UCSD-AML1 (cell line): Measurements from ENCODE around the gene RCN2.

Experiments
- DNase-seq: peaks from one replicate; lab custom pipeline; 2025; ENCODE audit not compliant: unreplicated experiment; lab: John Stamatoyannopoulos, UW

RCN2 gene

DNA sequence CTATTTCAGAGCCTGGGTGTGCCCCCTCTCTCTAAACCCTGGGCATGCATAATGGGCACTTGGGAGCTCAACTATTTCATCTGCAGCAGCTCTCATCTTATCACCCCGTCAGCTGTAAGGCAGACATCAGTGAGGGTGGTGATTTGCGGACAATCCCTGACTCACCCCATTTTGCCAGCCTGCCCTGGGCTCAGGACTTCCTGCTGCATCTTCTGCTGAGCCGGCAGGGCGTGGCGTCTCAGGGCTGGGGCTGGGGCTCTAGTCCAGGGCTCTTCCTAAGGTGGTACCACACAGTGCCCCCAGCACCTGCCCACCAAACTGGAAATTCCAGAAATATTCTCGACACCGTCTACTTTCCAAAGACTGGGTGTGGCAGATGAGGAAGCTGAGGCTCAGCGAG, 62.5 kb downstream of the RCN2 start:
- peak; percentile 36 for DNase-seq

GRCh38 chr15:76994496-76994895, 62.9 kb downstream of the RCN2 start:
- no peak for DNase-seq

GRCh38 chr15:76994971-76995945, 63.7 kb downstream of the RCN2 start, which contains the start of gene PSTPIP1:
Gene PSTPIP1, plus strand, starts transcription at chr15:76995126. Its CDS starts 448 bp downstream, at chr15:76995574.
- peak; percentile 71 for DNase-seq

GRCh38 chr15:76996076-76996525, 64.6 kb downstream of the RCN2 start:
- DNase-seq = no peak

DNA sequence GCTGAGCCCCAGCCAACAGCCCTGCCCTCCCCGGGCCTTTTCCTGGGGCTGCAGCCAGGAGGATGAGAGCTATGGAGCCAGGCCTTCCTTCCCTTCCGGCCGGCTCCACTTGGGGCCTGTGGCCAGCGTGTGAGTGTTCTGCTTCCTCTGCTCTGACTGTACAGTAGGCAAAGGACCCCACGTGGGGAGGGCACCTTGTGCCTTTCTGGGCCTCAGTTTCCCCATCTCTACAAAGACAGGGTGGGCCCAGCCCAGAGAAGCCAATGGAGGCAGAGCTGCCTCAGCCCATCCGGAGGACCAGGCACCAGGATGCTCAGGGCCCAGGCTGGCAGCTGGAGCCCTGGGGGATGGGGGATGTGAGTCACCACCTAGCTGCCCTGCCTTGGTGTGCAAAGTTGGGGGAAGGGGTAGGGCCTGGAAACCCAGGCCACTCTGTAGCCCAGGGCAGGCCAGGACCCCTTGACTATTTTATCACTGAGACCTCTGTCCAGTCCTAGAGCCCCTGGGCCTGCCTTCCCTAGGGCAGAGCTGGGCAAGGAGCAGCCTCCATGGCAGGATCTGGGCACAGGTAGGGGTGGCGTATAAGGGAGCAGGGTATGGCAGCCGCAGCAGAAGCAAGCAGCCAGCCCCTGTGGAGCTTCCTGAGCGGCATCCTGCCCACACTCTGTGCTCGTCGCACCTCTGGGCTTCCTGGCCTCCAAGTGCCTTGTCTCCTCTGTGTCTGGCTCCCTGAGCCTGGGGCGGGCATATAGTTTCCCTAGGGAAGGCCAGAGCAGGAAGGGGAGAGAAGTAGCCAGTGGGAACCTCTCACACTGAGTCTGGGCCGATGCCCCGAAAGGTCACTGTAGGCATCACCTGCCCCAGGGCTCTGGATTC, 65.2 kb downstream of the RCN2 start:
- peak; percentile 67 for DNase-seq

GRCh38 chr15:76998663-76999285, 67.2 kb downstream of the RCN2 start:
- no peak for DNase-seq

- no peak for DNase-seq
Observed at GRCh38 chr15:76999996-77000395, 68.4 kb downstream of the RCN2 start.

DNA sequence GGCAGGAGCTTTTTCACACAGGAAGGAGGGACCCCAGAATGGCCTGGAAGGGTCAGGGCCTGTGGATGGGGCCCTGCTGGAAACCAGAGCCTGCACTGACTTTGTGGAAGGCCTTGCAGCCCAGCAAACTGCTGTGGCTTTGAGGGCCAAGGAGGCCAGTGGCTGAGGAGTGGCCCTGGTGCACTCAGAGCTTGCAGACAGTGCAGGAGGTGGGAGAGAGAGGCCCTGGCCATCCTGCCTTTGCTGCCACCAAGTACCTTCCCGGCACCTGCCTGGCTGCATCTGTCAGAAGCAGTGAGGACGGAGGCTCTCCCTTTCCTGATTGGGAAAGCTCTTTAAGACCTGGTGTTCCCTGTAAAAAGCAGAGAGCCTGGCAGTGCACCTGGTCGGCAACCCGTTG, 69.8 kb downstream of the RCN2 start:
- DNase-seq = no peak

DNA sequence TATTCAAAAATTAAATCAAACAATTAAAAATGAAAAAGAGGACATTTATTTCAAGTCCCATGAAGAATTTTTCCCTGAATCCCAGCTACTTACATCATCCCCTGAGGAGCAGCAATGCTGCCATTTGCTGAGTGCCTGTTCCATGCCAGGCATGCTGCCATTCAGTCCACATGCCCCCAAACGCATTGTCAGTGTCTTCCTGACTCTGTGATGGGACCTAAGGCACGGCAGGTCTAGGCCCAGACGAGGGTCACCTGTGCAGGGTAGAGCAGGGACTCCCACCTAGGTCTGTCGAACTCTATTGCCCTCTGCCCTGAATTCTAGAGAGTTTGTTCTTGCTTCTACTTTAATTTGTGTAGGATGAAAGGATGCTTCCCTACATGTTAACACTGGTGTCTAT, 70.4 kb downstream of the RCN2 start:
- no peak for DNase-seq

DNA sequence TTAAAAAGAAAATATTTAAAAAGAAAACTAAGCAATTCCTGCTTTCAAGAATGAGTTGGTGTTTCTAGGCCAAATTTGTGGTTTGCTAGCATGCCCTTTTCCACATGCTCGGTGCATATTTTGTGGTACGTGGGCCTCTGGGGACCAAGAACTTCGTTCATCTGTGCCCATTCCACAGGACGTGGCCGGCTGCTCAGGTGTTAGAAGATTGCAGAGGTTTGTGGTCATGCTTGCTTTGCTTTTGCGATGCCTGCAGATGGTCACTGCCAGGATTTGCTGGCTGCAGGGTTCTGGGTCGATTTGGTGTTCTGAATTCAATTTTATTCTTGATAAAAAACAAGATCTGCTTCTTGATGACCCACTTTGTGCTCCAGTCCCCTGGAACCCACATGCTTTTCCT, 70.9 kb downstream of the RCN2 start:
- no peak for DNase-seq

- peak; percentile 81 for DNase-seq
Observed at GRCh38 chr15:77002954-77003912, 71.7 kb downstream of the RCN2 start.
